ENCODE measurements around the gene TP73. TPM values are rescaled to one million over a fixed set of nuclear protein-coding genes. Genes with fewer than 3 reads are reported as not detected.

Gene TP73
- total and polyA plus RNA-seq, 2 experiments from 2014 or later: not detected

- Histone ChIP-seq H3K4me2 (ENCODE audit: unreplicated experiment) (no peak overlapping the region), H3K4me1 (ENCODE audit: insufficient read depth) (no peaks in the 10 kb centered on the region), H3K27me3 (replicated peaks; ENCODE audit: insufficient read depth) (peaks cover 70% of the 10 kb centered on the region), H4K20me1 (ENCODE audit: insufficient read depth) (no peaks in the 10 kb centered on the region), H3K79me2 (ENCODE audit: insufficient read depth) (no peaks in the 10 kb centered on the region), H3K27ac (no peak overlapping the region), H3F3A (ENCODE audit: insufficient read depth) (no peaks in the 10 kb centered on the region), H3K4me3 (no peak overlapping the region), H3K9ac (no peak overlapping the region), H2AFZ (no peak overlapping the region), H3K9me3 (ENCODE audit: low read depth) (no peaks in the 10 kb centered on the region), H3K9me2 (ENCODE audit: insufficient read depth) (no peaks in the 10 kb centered on the region), H3K36me3 (ENCODE audit: low read depth) (no peaks in the 10 kb centered on the region)
- 31 to 33% methylated on average over 6 of the region's 6 CpGs for WGBS, 2 experiments (ENCODE audit: low coverage in 1 of 2, low lambda C conversion rate in 2 of 2, missing lambda C conversion rate in 2 of 2)
- no peak for DNase-seq
- TF ChIP-seq EZH2phosphoT487 (IDR thresholded peaks at IDR 0.05; ENCODE audit: insufficient read depth, low read depth) (no peak), EZH2 (IDR thresholded peaks at IDR 0.05; ENCODE audit: insufficient read depth, poor library complexity, severe bottlenecking) (no peak)
- in situ Hi-C loops (cut with MboI): no loop called here
Observed at GRCh38 chr1:3657096-3657475, 4.8 kb downstream of the TP73 start.

GRCh38 chr1:3657578-3658230, 5.4 kb downstream of the TP73 start:
- WGBS, 2 experiments (ENCODE audit: low coverage in 1 of 2, low lambda C conversion rate in 2 of 2, missing lambda C conversion rate in 2 of 2): 44 to 48% methylated on average over 25 to 26 of the region's 26 CpGs
- H3K4me3 ChIP-seq: no peak overlapping the region
- H3F3A ChIP-seq (ENCODE audit: insufficient read depth): no peaks in the 10 kb centered on the region
- no peak overlapping the region for H2AFZ ChIP-seq
- H3K79me2 ChIP-seq (ENCODE audit: insufficient read depth): no peaks in the 10 kb centered on the region
- TF ChIP-seq EZH2 (IDR thresholded peaks at IDR 0.05; ENCODE audit: insufficient read depth, poor library complexity, severe bottlenecking): no peak
- no peak for TF ChIP-seq EZH2phosphoT487 (IDR thresholded peaks at IDR 0.05; ENCODE audit: insufficient read depth, low read depth)
- no peak overlapping the region for H3K27ac ChIP-seq
- no peak overlapping the region for H3K9ac ChIP-seq
- H3K27me3 ChIP-seq (replicated peaks; ENCODE audit: insufficient read depth): peaks cover 67% of the 10 kb centered on the region
- no peaks in the 10 kb centered on the region for H3K9me3 ChIP-seq (ENCODE audit: low read depth)
- in situ Hi-C loops (cut with MboI): no loop called here
- H3K4me2 ChIP-seq (ENCODE audit: unreplicated experiment): no peak overlapping the region
- no peaks in the 10 kb centered on the region for H3K36me3 ChIP-seq (ENCODE audit: low read depth)
- H4K20me1 ChIP-seq (ENCODE audit: insufficient read depth): no peaks in the 10 kb centered on the region
- no peak for DNase-seq
- no peaks in the 10 kb centered on the region for H3K9me2 ChIP-seq (ENCODE audit: insufficient read depth)
- H3K4me1 ChIP-seq (ENCODE audit: insufficient read depth): no peaks in the 10 kb centered on the region

GRCh38 chr1:3658231-3658615, 5.9 kb downstream of the TP73 start:
- Histone ChIP-seq H3K9me3 (ENCODE audit: low read depth) (no peaks in the 10 kb centered on the region), H3K4me2 (ENCODE audit: unreplicated experiment) (no peak overlapping the region), H3K4me1 (ENCODE audit: insufficient read depth) (no peaks in the 10 kb centered on the region), H3K27me3 (replicated peaks; ENCODE audit: insufficient read depth) (peaks cover 62% of the 10 kb centered on the region), H3K9me2 (ENCODE audit: insufficient read depth) (no peaks in the 10 kb centered on the region), H4K20me1 (ENCODE audit: insufficient read depth) (no peaks in the 10 kb centered on the region), H3K4me3 (no peak overlapping the region), H3K36me3 (ENCODE audit: low read depth) (no peaks in the 10 kb centered on the region), H3K9ac (no peak overlapping the region), H3K27ac (no peak overlapping the region), H2AFZ (no peak overlapping the region), H3F3A (ENCODE audit: insufficient read depth) (no peaks in the 10 kb centered on the region), H3K79me2 (ENCODE audit: insufficient read depth) (no peaks in the 10 kb centered on the region)
- DNase-seq: no peak
- in situ Hi-C loops (cut with MboI): no loop called here
- TF ChIP-seq EZH2phosphoT487 (IDR thresholded peaks at IDR 0.05; ENCODE audit: insufficient read depth, low read depth) (no peak), EZH2 (IDR thresholded peaks at IDR 0.05; ENCODE audit: insufficient read depth, poor library complexity, severe bottlenecking) (no peak)
- WGBS, 2 experiments (ENCODE audit: low coverage in 1 of 2, low lambda C conversion rate in 2 of 2, missing lambda C conversion rate in 2 of 2): 8 to 9% methylated on average over 14 of the region's 14 CpGs

GRCh38 chr1:3659093-3659492, 6.8 kb downstream of the TP73 start:
- 65% methylated on average over 15 of the region's 15 CpGs for WGBS, 2 experiments (ENCODE audit: low coverage in 1 of 2, low lambda C conversion rate in 2 of 2, missing lambda C conversion rate in 2 of 2)

More at GRCh38 chr1:3659093-3659492, 6.8 kb downstream of the TP73 start:
- H3K9me2 ChIP-seq (ENCODE audit: insufficient read depth): no peaks in the 10 kb centered on the region
- no peaks in the 10 kb centered on the region for H3K9me3 ChIP-seq (ENCODE audit: low read depth)
- no peaks in the 10 kb centered on the region for H3K79me2 ChIP-seq (ENCODE audit: insufficient read depth)
- no peak overlapping the region for H3K9ac ChIP-seq
- no peaks in the 10 kb centered on the region for H4K20me1 ChIP-seq (ENCODE audit: insufficient read depth)
- no peaks in the 10 kb centered on the region for H3K4me1 ChIP-seq (ENCODE audit: insufficient read depth)
- H3K4me2 ChIP-seq (ENCODE audit: unreplicated experiment): no peak overlapping the region
- no peak overlapping the region for H2AFZ ChIP-seq
- no peaks in the 10 kb centered on the region for H3F3A ChIP-seq (ENCODE audit: insufficient read depth)
- no peak overlapping the region for H3K27ac ChIP-seq
- no peak for DNase-seq
- H3K4me3 ChIP-seq: no peak overlapping the region
- no peak for TF ChIP-seq EZH2phosphoT487 (IDR thresholded peaks at IDR 0.05; ENCODE audit: insufficient read depth, low read depth)
- TF ChIP-seq EZH2 (IDR thresholded peaks at IDR 0.05; ENCODE audit: insufficient read depth, poor library complexity, severe bottlenecking): no peak
- H3K27me3 ChIP-seq (replicated peaks; ENCODE audit: insufficient read depth): peaks cover 53% of the 10 kb centered on the region
- in situ Hi-C loops (cut with MboI): no loop called here
- H3K36me3 ChIP-seq (ENCODE audit: low read depth): no peaks in the 10 kb centered on the region

Measured in GM23248 (cell line).